ENCODE measurements around the gene ISG20.

Gene ISG20

DNA sequence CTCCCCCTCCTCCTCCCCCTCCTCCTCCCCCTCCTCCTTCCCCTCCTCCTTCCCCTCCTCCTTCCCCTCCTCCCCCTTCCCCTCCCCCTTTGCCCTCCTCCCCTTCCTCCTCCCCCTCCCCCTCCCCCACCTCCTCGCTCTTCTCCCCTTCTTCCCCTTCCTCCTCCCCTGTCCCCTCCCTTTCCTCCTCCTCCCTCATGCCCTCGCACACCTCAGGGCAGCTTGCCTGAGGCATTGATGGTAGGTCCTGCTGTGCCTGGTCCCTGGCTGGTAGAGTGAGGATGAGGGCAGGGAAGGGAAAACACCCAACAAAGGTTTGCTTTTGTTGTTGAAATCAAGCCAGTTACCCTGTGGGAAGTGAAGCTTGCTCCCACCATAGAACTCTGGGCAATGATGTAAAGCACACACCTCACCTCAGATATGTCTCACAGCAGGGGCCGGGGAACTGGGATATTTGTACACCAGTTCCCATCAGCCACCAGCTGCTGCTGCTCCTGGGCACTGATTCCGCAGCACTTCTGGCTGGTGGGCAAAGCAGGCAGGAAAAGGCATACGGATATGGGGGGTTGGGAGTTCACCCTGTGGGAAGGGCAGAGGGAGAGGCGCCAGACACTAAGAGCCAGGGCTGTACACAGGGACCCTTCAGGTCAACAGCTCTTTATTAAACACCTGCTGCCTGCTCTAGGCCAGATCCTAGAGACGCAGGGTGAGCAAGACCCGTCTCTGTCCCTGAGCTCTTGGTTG, 13.8 kb downstream of the ISG20 start:
- no peak for DNase-seq (ENCODE audit: extremely low read depth in 1 of 2, low read depth in 1 of 2)

DNA sequence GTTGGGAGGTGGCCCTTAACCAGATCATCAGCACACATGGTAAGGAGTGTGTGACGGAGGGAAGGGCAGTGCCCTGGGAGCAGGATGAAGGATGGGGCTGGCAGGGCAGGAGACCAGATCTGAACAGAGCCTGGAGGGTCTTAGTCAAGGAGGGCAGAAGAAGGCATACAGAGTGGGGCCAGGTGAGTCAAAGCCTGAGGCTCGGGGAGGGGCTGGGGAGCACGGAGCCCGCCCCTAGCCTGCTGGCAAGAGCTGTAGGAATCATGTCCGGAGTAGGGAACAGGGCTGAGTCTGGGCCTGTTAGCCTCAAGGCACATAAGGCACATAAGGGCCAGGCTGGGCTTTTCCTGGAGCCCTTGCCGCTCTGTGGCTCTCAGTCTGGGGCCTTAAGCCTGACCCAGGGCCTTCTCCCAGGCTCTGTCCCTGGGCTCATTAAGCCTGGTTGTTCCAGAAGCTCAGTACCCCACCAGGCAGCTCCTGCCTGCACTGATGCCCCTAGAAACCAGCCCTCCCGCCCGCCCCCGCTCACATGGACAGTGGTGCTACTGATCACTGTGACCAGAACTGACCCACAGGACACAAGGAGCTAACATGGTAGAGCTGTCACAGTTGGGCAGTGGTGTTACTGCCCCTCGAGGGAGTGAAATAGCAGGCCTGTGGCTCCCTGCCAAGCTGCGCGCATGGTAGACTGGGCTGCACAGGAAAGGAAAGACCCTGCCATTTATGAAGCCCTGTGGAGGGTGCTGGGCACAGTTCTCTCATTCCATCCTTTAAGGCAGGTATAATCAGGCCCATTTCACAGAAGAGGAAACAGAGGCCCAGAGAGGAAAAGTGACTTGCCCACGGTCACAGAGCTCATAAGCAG, 14.6 kb downstream of the ISG20 start:
- no peak for DNase-seq (ENCODE audit: extremely low read depth in 1 of 2, low read depth in 1 of 2)

DNA sequence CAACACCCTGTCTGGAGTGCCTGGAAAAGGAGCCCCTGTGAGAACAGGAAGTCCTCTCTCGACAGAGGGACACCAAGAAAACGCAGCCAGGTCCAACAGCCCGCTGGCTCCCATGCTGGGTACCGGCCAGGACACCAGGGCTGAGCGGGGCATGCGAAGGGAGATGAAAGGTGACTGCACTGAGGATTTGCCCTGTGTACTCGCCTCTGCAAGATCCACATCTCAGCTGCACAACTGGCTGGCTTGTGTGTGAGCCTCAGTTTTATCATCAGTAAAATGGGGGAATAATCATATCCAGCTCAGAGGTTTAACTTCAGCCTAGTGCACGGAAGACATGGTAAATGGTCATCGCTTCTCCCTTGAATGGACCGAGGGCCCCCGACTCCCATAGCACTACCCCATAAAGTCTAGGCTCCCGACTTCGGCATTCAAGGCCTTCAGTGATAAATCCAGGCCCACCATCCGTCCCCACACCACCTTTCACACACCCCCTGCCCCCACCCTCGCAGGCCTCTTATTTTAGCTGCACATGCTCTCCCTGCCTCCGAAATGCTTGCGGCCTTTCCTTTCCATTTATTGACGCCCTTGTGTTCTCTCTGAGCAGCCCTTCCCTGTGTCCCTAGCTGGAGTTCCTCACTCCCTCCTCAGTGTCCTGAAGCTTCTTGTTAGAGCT, 15.8 kb downstream of the ISG20 start:
- no peak for DNase-seq (ENCODE audit: extremely low read depth in 1 of 2, low read depth in 1 of 2)

DNA sequence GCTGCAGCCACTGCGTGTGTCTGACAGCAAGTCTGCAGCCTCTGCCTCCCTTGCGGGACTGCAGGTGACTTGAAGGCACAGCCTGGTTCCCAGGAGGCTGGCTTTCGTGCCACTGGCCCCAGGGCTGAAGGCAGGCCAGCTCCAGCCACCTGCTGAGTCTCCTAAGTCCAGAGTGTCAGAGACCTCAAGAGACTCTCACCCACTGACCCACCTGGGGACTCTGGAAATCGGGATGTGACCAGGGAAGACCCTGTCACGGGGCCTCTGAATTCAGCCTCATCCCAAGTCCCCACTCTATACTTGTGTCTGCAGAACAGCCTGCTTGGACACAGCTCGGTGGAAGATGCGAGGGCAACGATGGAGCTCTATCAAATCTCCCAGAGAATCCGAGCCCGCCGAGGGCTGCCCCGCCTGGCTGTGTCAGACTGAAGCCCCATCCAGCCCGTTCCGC, 16.3 kb downstream of the ISG20 start:
- DNase-seq (ENCODE audit: extremely low read depth in 1 of 2, low read depth in 1 of 2) = no peak

DNA sequence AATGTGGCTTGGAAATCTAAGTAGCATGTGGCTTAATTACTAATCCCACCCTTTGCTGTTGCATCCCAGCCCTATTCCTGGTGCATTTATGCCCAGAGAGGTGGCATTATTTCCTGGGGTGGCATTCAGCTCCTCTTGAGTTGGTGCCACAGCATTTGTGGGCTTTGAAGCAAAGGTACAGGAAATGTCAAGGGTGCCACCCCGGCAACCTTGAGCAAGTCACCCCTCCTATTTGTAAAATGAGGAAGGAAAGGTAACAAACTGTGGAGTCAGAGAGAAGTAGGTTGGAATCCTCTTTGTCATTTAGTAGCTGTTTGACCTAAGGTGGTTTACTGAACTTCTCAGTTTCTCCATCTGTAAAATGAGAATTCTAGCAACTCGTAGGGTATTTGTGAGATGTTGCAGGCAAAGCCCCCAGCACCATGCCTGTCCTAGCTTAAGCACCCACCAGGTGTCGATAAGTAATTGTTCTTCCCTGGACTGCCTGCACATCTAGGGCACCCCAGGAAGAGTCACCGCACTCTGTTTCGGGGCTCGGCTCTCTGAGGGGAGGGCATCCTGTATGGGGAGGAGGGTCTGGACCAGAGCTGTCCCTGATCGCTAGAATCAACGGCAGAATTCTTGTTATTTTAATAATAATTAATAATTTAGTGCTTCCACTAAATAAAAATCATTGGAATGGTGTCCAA, 17.1 kb downstream of the ISG20 start:
- no peak for DNase-seq (ENCODE audit: extremely low read depth in 1 of 2, low read depth in 1 of 2)

DNA sequence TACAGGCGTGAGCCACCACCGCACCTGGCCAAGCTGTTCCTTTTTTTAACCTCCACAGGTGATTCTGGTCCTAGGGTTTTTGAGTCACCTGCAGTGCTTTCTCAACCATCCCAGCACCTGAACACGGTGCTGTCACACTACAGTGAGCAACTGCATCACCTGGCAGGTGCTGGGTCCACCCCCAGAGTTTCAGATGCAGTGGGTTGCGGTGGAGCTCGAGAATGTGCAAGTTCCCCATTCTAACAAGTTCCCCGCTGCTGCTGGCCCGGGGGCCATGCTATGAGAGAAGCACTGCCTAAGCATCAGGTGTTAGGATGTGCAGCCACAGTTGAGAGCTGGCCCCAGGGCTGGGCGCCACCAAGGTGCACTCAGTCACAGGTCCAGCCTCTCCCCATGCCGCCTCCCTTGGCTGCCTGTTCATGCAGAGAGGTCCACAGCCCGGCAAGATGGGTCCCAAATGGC, 18.0 kb downstream of the ISG20 start:
- no peak for DNase-seq (ENCODE audit: extremely low read depth in 1 of 2, low read depth in 1 of 2)

DNA sequence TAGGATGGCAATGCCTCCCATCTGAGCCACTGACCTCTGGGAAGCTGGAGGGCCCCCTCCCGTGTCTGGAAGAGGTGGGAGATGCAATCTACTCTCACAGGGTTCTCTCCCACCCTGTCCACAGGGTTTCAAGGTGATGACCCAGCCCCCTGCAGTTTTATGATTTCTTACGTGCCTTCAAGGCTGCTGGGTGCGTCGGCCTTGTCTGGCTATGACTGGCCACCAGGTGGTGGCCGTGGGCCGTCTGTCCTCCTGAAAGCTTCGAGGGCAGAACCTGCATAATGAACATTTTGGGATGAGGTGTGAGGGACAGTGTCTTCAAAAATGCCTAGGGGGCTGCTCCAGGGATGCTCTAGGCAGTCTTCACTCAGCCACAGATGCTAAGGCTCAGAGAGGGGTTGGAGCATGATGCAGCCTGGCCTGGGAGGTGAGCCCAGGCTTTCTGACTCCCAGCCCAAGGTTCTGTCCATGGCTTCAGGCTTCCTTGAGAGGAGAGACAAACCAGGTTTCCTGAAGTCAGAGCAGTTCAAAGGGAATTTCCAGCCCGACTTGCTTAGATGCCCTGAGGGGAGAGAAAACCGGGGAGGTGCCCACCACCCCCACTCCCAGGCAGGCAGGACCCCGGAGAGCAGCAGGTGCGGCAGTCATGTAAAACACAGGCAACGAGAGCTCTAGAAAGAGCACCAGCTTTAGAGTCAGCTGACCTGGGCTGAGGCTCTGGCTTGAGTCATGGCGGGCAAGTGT, 18.7 kb downstream of the ISG20 start:
- DNase-seq (ENCODE audit: extremely low read depth in 1 of 2, low read depth in 1 of 2) = no peak

DNA sequence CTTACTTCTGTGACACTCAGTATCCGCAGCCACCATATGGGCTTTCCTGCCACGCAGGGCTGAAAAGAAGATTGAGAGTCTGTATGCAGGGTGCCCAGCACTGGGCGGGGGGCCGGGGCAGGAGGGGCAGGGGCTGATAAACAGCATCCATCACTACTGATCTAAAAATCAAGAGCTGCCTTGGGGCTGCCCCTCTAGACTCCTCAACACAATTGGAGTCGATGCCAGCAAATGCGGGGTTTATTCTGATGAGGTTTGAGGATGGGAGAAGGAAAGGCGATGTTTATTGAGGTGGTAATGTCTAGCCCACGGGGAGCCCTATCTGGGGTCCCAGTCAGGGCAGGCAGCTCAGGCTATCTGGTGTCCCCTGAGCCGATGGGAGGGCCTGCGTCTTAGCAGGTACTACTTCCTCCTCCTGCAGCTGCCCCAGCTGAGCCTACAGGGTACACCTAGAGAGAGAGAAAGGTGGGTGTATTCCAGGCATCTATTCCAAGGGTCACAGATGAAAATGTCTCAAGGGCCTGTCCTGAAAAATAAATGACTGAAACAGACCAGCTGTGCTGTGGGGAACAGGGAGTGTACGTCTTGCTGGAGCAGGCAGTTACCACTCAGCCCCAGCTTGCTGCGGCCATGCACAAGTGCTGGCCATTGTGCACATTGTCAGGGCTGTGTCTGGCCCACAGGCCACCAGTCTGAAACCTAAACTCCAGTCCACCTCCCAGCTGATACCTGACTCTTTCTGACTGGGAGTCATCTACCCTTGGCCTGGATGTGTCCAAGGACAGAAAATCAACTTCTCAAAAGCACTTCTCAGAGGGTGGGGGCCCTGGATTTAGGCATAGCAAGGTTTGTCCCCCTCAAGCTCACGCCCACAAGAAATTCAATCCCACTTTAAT, 19.5 kb downstream of the ISG20 start:
- no peak for DNase-seq (ENCODE audit: extremely low read depth in 1 of 2, low read depth in 1 of 2)

DNA sequence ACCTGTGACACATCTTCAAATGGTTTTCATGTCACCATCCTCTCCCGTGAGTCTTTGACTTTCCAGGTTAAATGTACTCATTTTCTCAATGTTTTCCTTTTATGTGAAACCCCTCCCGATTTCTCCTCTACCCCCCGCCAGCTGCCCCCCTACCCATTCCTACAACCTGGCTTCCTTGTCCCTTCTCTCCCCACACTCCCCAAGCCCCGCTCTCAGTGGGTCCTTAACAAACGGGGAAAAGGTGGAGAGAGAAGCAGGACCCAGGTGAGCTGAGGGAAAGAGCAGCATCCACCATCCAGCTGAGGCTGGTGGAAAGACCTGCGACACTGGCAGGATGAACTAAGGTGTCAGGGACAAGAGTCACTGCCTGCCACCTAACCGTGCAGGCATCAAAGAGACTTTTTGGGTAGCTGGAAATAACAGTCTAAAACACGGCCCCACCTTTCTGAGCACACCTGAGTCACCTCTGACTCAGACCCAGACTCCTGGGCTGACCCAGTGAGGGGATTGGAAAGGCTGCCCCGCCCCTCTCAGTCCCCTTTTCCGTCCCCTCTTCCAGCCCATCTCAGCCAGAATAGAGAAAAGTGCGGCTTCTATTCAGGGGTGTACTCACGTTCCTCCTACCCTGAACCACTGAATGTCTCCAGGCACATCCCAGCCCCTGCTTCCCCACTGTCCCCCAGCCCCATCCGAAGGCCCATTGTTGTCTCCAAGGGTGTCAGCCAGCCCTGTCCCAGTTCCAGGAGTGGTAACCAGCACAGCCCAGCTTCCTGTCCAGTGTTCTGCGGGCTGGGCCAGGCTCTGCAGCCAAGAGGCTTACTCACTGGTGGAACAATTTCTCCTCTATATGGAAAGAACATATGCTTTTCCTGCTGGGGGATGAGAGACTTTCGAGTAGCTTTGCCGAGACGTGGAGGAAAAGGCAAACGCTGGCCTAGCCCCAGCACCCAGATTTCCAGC, 20.4 kb downstream of the ISG20 start:
- no peak for DNase-seq (ENCODE audit: extremely low read depth in 1 of 2, low read depth in 1 of 2)

DNA sequence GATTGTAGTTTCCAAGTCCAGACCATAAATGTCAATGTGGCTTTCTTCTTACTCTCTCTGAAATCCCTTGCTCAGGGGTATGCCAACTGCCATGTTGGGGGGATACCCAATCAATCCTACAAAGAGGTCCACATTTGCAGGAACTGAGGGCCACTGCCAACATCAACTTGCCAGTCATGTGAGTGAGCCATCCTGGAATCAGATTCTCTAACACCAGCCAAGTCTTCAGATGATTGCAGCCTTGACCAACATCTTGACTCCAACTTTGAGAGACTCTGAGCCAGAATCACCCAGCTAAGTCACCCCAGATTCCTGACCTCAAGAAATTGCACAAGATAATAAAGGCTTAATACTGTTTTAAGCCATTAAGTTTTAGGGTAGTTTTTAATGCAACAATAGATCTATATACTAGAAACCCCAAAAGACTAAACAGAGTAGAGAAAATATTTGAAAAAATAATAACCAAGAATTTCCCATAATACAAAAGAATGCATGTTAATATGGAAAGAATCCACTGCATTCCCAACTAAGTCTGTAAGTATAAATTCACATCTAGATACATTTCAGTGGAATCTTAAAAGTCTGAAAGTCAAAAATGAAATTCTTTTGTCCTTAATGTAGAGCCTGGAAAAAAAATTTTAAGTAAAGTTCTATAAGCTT, 22.4 kb downstream of the ISG20 start:
- DNase-seq (ENCODE audit: extremely low read depth in 1 of 2, low read depth in 1 of 2) = no peak

DNA sequence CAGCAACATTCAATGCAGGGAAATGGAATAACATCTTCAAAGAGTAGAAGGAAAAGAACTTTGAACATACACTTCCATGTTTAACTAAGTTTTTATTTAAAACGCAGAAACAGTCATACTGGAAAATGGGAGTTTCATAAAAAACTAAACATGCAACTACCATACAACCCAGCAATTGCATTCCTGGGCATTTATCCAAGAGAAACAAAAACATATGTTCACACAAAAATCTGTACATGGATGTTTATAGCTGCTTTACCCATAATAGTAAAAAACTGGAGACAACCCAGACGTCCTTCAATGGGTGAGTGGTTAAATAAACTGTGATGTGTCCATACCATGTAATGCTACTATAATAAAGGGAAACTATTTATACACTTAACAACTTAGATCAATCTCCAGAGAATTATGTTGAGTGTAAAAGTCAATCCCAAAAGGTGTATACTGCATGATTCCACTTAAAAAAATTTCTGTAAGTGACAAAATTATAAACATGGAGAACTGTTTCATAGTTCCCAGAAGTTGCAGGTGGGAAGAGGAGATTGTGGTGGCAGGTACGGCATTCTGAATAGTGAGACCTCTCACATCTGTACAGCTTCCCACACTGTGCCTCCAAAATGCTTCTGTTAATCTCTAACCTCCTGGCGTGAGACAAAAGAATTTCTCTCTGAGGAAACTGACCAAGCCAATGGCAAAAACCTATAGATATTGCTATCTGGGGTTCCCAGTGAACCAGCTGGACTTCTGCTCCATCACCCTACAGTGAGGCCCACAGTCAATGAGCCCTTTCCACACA, 23.1 kb downstream of the ISG20 start:
- DNase-seq (ENCODE audit: extremely low read depth in 1 of 2, low read depth in 1 of 2) = no peak

DNA sequence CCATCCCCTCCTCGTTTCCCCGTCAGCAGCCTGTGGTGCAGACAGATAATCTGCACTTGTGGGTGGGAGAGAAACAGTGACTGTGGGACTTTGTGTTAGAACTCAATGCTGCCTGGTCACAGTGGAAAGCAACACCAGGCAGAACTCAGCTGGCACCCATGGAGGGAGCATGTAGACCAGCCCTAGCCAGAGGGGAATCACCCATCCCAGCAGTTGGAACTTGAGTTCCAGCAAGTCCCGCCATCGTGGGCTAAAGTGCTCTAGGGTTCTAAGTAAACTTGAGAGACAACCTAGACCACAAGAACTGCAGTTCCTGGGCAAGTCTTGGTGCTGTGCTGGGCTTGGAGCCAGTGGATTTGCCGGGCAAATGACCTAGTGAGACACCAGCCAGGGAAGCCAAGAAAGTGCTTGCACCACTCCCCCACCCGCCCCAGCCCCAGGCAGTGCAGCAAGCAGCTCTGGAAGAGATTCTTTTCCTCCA, 24.4 kb downstream of the ISG20 start:
- DNase-seq (ENCODE audit: extremely low read depth in 1 of 2, low read depth in 1 of 2) = no peak

DNA sequence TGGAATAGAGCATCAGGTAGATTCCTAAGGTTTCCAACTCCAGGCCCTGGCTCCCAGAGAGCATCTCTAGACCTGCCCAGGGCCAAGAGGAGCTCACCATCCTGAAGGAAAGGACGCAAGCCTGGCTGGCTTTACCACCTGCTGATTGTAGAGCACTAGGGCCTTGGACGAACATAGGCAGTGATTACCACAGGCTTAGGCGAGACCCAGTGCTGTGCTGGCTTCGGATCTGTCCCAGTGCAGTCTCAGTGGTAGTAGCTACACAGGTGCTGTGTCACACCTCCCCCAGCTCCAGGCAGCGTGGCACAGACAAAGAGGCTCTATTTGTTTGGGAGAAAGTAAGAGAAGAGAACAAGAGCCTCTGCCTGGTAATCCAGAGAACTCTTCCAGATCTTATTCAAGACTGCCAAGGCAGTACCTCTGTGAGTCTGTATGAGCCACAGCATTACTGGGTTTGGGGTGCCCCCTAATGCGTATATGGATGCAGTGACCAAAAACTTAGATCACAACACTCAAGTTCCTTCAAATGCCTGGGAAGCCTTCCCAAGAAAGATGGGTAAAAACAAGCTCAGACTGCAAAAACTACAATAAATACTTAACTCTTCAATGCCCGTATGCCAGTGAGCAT, 25.4 kb downstream of the ISG20 start:
- DNase-seq (ENCODE audit: extremely low read depth in 1 of 2, low read depth in 1 of 2) = no peak

DNA sequence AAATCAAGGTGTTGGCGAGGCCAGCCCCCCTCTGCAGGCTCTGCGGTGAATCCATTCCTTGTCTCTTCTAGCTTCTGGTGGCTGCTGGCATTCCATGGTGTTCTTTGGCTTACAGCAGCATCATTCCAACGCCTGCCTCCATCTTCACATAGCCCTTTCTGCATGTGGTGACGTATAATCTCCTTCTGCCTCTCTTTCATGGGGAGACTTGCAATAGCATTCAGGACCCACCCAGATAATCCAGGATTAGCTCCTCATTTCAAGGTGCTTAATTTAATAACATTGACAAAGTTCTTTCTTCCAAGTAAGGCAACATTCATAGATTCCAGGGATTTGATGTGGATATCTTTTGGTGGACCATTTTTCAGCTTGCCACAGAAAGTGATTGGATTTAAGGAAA, 35.8 kb downstream of the ISG20 start:
- DNase-seq (ENCODE audit: extremely low read depth in 1 of 2, low read depth in 1 of 2) = no peak

DNA sequence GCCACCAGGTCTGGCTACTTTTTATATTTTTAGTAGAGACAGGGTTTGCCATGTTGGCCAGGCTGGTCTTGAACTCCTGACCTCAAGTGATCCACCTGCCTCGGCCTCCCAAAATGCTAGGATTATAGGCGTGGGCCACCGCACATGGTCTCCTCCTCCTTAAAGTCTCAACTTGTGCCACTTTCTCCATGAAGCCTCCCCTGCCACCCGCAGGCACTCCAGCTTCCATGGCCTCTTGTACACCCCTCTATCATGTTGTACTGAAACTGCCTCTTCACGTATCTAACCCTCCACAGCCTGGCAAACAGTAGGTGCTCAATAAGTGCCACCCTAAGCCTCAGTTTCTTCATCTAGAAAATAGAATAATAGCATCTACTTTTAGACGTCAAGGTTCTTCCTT, 39.9 kb downstream of the ISG20 start:
- no peak for DNase-seq (ENCODE audit: extremely low read depth in 1 of 2, low read depth in 1 of 2)

Measured in stimulated activated CD8-positive, alpha-beta memory T cell treated with anti-CD3 and anti-CD28 coated beads, Interleukin-7, amount 100 ng/mL, for 48 hours (primary cell).